Right cardiac atrium (tissue), 5 donors: Measurements from ENCODE around the gene HSP90AB1. TPM values are rescaled to one million over a fixed set of nuclear protein-coding genes. Genes with fewer than 3 reads are reported as not detected.
A peak's percentile ranks its signal among the peaks of the same experiment; 100 is the strongest.

Experiments
- ATAC-seq, 2 donors: fragments of 200-7000 bp; cut with Tn5 transposase; one replicate each; pipeline versions ENCODE4 v1.8.0 to v1.9.1; 2020; ENCODE audit warnings: moderate library complexity in 2 of 2, mild to moderate bottlenecking in 1 of 2
- DNase-seq, 3 donors: peaks; one replicate each; pipeline ENCODE4 v3.0.0-alpha.2; 2020
- H3K27ac ChIP-seq: one replicate; pipeline ENCODE4 v1.5.1; 2013; ENCODE audit warnings: mild to moderate bottlenecking, low read length, control low read depth, moderate library complexity
- H3K27me3 ChIP-seq: one replicate; pipeline ENCODE4 v1.6.1; 2013; ENCODE audit not compliant: control insufficient read depth, insufficient read depth
- H3K4me1 ChIP-seq: one replicate; pipeline ENCODE4 v1.6.1; 2013; ENCODE audit warnings: low read length; ENCODE audit not compliant: control insufficient read depth, insufficient read depth
- H3K4me3 ChIP-seq: one replicate; pipeline ENCODE4 v1.5.1; 2013; ENCODE audit warnings: low read length, control low read depth
- H3K9me3 ChIP-seq: one replicate; pipeline ENCODE4 v1.6.1; 2013; ENCODE audit warnings: low read length; ENCODE audit not compliant: control insufficient read depth
- WGBS: extraction: QIAGEN DNeasy Blood & Tissue Kit; methylation state at CpG from one replicate; pipeline ENCODE4 v1.1.7; 2013; 5-methylcytosine and 5-hydroxymethylcytosine counted together
- intact Hi-C, 4 donors: fragments of 100-400 bp; cut with DNase I; formaldehyde crosslinking; loops; one replicate each; pipeline versions ENCODE4 v1.11.0 to v1.14.0; 2022 to 2023
- long read RNA-seq, 4 donors: library from polyadenylated mRNA; unstranded; transcript quantifications; one replicate each; pipeline ENCODE4 v2.0.0, GENCODE V29; 2020 to 2021
- polyA plus RNA-seq: library from polyadenylated mRNA; stranded (reverse); fragments of 200-250 nt; gene quantifications from one replicate; pipeline ENCODE4 v1.2.3, GENCODE V29; 2013
- total RNA-seq, 4 donors: library from RNA; stranded (reverse); fragmentation: NEBNext Ultra II Directional; extraction: Animal tissue kit (Norgen Biotek cat#: 25700); gene quantifications; one replicate each; pipeline ENCODE4 v1.2.1, GENCODE V29; 2021
- donor health status: healthy with polysubstance abuse.
- donor health status: DM: no; HTN: yes; CAD: no.
- donor health status: DM: no; HTN: no; CAD: no.
- donor health status: DM: no; HTN: yes; CAD: no; lungs with severe emphysema.
- donor health status: DM: yes; HTN: yes; CAD: no.

HSP90AB1 gene
- 100 to 1,000 TPM; 677 to 993 (median 871) TPM for total RNA-seq
- 586 TPM for polyA plus RNA-seq
- long read RNA-seq, donor 1, transcript HSP90AB1-201 (12 exons, 2,582 nt) = minor isoform, 23 of 4,771 reads
- long read RNA-seq, donor 1, transcript HSP90AB1-202 (12 exons, 2,674 nt) = minor isoform, 15 of 4,771 reads
- long read RNA-seq, donor 1, transcript HSP90AB1-203 (12 exons, 2,572 nt) = major isoform, 4,431 of 4,771 reads
- long read RNA-seq, donor 1, transcript HSP90AB1-204 (12 exons, 2,644 nt) = minor isoform, 5 of 4,771 reads
- long read RNA-seq, donor 1, partial matches to known transcripts = 269 of 4,771 reads
- long read RNA-seq, donor 1, other reads (novel, unspliced or antisense) = 28 of 4,771 reads
- long read RNA-seq, donor 2, transcript HSP90AB1-201 (12 exons, 2,582 nt) = minor isoform, 13 of 1,567 reads
- long read RNA-seq, donor 2, transcript HSP90AB1-203 (12 exons, 2,572 nt) = major isoform, 1,492 of 1,567 reads
- long read RNA-seq, donor 2, partial matches to known transcripts = 51 of 1,567 reads
- long read RNA-seq, donor 2, other reads (novel, unspliced or antisense) = 7 of 1,567 reads
- long read RNA-seq, donor 3, transcript HSP90AB1-203 (12 exons, 2,572 nt) = major isoform, 7,560 of 8,384 reads
- long read RNA-seq, donor 3, transcript HSP90AB1-201 (12 exons, 2,582 nt) = minor isoform, 50 of 8,384 reads
- long read RNA-seq, donor 3, transcript HSP90AB1-202 (12 exons, 2,674 nt) = minor isoform, 17 of 8,384 reads
- long read RNA-seq, donor 3, partial matches to known transcripts = 666 of 8,384 reads
- long read RNA-seq, donor 3, other reads (novel, unspliced or antisense) = 88 of 8,384 reads
- long read RNA-seq, donor 4, transcript HSP90AB1-202 (12 exons, 2,674 nt) = minor isoform, 6 of 1,737 reads
- long read RNA-seq, donor 4, transcript HSP90AB1-203 (12 exons, 2,572 nt) = major isoform, 1,650 of 1,737 reads
- long read RNA-seq, donor 4, transcript HSP90AB1-201 (12 exons, 2,582 nt) = minor isoform, 14 of 1,737 reads
- long read RNA-seq, donor 4, partial matches to known transcripts = 48 of 1,737 reads
- long read RNA-seq, donor 4, other reads (novel, unspliced or antisense) = 16 of 1,737 reads

- H3K27ac ChIP-seq = peak within 1 kb of the TSS; percentile 80
- ATAC-seq (peak; percentile 92 to 94), DNase-seq (peak; percentile 93 to 97 (median 95))
- peak within 1 kb of the TSS; percentile 98 for H3K4me3 ChIP-seq
- H3K27me3 ChIP-seq = no peaks in the 10 kb centered on the region
- no peaks in the 10 kb centered on the region for H3K4me1 ChIP-seq
- under 1% methylated on average over 34 of the region's 34 CpGs for WGBS
- intact Hi-C loops = no loop called here
- no peaks in the 10 kb centered on the region for H3K9me3 ChIP-seq
Observed at GRCh38 chr6:44246663-44247337, at the start of gene HSP90AB1. TSS of gene HSP90AB1 (plus strand) at chr6:44247101. CDS start at chr6:44248630, 1,529 bp downstream.

GRCh38 chr6:44198684-44199083, 48.2 kb upstream of the HSP90AB1 start:
- intact Hi-C loops = no loop called here
- no peak for DNase-seq

GRCh38 chr6:44199883-44200282, 47.0 kb upstream of the HSP90AB1 start:
- H3K9me3 ChIP-seq = no peaks in the 10 kb centered on the region
- H3K4me1 ChIP-seq = peaks cover 6% of the 10 kb centered on the region
- WGBS = 94% methylated on average over 4 of the region's 4 CpGs
- no peak for ATAC-seq
- DNase-seq = no peak
- H3K4me3 ChIP-seq = no peak overlapping the region
- no peak overlapping the region for H3K27ac ChIP-seq
- H3K27me3 ChIP-seq = no peaks in the 10 kb centered on the region
- intact Hi-C loops = no loop called here

More at GRCh38 chr6:44198684-44199083, 48.2 kb upstream of the HSP90AB1 start:
- H3K4me1 ChIP-seq = peaks cover 6% of the 10 kb centered on the region
- ATAC-seq = no peak
- H3K27me3 ChIP-seq = no peaks in the 10 kb centered on the region
- no peaks in the 10 kb centered on the region for H3K9me3 ChIP-seq
- no peak overlapping the region for H3K27ac ChIP-seq
- no peak overlapping the region for H3K4me3 ChIP-seq
- 82% methylated on average over 3 of the region's 3 CpGs for WGBS

- intact Hi-C loops = no loop called here
- no peak for ATAC-seq
- H3K27me3 ChIP-seq = no peaks in the 10 kb centered on the region
- no peaks in the 10 kb centered on the region for H3K9me3 ChIP-seq
- no peak overlapping the region for H3K27ac ChIP-seq
- no peak for DNase-seq
- 96% methylated on average over 3 of the region's 3 CpGs for WGBS
- H3K4me3 ChIP-seq = no peak overlapping the region
- H3K4me1 ChIP-seq = peaks cover 6% of the 10 kb centered on the region
Observed at GRCh38 chr6:44201200-44201599, 45.7 kb upstream of the HSP90AB1 start.

- no peak for DNase-seq
- intact Hi-C loops = no loop called here
- 72% methylated on average over 11 of the region's 11 CpGs for WGBS
- Histone ChIP-seq H3K27ac (no peak overlapping the region), H3K9me3 (no peaks in the 10 kb centered on the region), H3K27me3 (no peaks in the 10 kb centered on the region), H3K4me3 (no peak overlapping the region), H3K4me1 (peaks cover 6% of the 10 kb centered on the region)
- ATAC-seq = peak; percentile 16 to 21
Observed at GRCh38 chr6:44201638-44202303, 45.1 kb upstream of the HSP90AB1 start.

- intact Hi-C loops = no loop called here
- Histone ChIP-seq H3K4me1 (peaks cover 6% of the 10 kb centered on the region), H3K9me3 (no peaks in the 10 kb centered on the region), H3K27me3 (no peaks in the 10 kb centered on the region), H3K27ac (peak overlapping the region; percentile 82), H3K4me3 (no peak overlapping the region)
- peak in 1 of 2 donors; percentile 75 for ATAC-seq
- no peak for DNase-seq
- WGBS = 59% methylated on average over 4 of the region's 4 CpGs
Observed at GRCh38 chr6:44202332-44202971, 44.4 kb upstream of the HSP90AB1 start.

GRCh38 chr6:44202972-44203750, 43.7 kb upstream of the HSP90AB1 start:
- H3K4me3 ChIP-seq = no peak overlapping the region
- H3K27me3 ChIP-seq = no peaks in the 10 kb centered on the region
- ATAC-seq = peak in 1 of 2 donors; percentile 33
- H3K27ac ChIP-seq = peak overlapping the region; percentile 82
- H3K4me1 ChIP-seq = peaks cover 6% of the 10 kb centered on the region
- WGBS = 54% methylated on average over 11 of the region's 11 CpGs
- H3K9me3 ChIP-seq = no peaks in the 10 kb centered on the region
- intact Hi-C loops = no loop called here
- no peak for DNase-seq

GRCh38 chr6:44203955-44204354, 42.9 kb upstream of the HSP90AB1 start:
- intact Hi-C loops = no loop called here
- ATAC-seq = no peak
- no peak overlapping the region for H3K4me3 ChIP-seq
- WGBS = 96% methylated on average over 6 of the region's 6 CpGs
- no peaks in the 10 kb centered on the region for H3K27me3 ChIP-seq
- no peak for DNase-seq
- H3K4me1 ChIP-seq = peaks cover 6% of the 10 kb centered on the region
- no peak overlapping the region for H3K27ac ChIP-seq
- no peaks in the 10 kb centered on the region for H3K9me3 ChIP-seq

GRCh38 chr6:44207966-44208365, 38.9 kb upstream of the HSP90AB1 start:
- H3K4me3 ChIP-seq = no peak overlapping the region
- H3K9me3 ChIP-seq = no peaks in the 10 kb centered on the region
- H3K4me1 ChIP-seq = peaks cover 2% of the 10 kb centered on the region
- no peaks in the 10 kb centered on the region for H3K27me3 ChIP-seq
- 91% methylated on average over 6 of the region's 6 CpGs for WGBS
- H3K27ac ChIP-seq = no peak overlapping the region
- no peak for ATAC-seq
- no peak for DNase-seq
- intact Hi-C loops = no loop called here
